Mammary epithelial cell (primary cell): ENCODE measurements around the gene LAMB4.

ENCODE experiments used
- CTCF ChIP-seq, 2 donors: IDR thresholded peaks in 1 of 2; conservative IDR thresholded peaks in 1 of 2; 2 replicates each; pipeline ENCODE4 v1.5.1; 2011 to 2012; ENCODE audit warnings: inconsistent platforms in 2 of 2, low read length in 2 of 2, mild to moderate bottlenecking in 2 of 2, control low read depth in 1 of 2, low read depth in 1 of 2; ENCODE audit not compliant: insufficient read depth in 1 of 2; ENCODE audit errors: extremely low read depth in 1 of 2
- EZH2 ChIP-seq: IDR thresholded peaks from 2 replicates; pipeline ENCODE4 v1.6.1; 2012; ENCODE audit warnings: low read length, inconsistent platforms, borderline replicate concordance

DNA sequence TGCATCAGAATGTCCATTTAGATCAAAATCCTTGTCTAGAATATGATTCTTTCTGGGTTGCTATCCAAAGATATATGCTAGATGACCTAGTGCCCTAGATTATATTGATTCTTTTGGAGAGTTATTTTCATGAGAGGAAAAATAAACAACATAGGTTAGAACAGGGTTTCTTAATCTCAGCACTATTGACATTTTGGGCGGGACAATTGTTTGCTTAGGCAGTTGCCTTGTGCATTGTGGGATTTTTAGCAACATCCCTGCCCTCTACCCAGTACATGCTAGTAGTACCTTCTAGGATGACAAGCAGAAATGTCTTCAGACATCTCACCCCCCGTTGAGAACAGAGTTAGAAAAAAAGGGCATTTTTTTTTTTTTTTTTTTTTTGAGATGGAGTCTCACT is 102.0 kb downstream of the LAMB4 start:
- TF ChIP-seq CTCF (conservative IDR thresholded peaks at IDR 0.05 in 1 of 2, IDR thresholded peaks at IDR 0.05 in 1 of 2; ENCODE audit: extremely low read depth in 1 of 2, insufficient read depth in 1 of 2, low read depth in 1 of 2, low read length in 2 of 2) (no peak), EZH2 (no peak)
